ENCODE measurements around the gene SP1.

The SP1 gene

GRCh38 chr12:53378724-53379388 is 1.1 kb upstream of the SP1 start (continued):
- TF ChIP-seq ZNF518A (tag by site-specific recombination; conservative IDR thresholded peaks at IDR 0.05; ENCODE audit: low read depth) (peak; percentile 30; the same call in 1 of the 2 replicates), ZEB2 (tag by site-specific recombination; IDR thresholded peaks at IDR 0.05) (peak; percentile 61), ZNF580 (tag by site-specific recombination; IDR thresholded peaks at IDR 0.05) (0 out of 2 replicates have a peak, but pooled peaks have one; percentile 12), ZNF335 (tag by site-specific recombination; conservative IDR thresholded peaks at IDR 0.05) (peak; percentile 79), GLI4 (tag by site-specific recombination; IDR thresholded peaks at IDR 0.05) (no peak), WT1 (tag by site-specific recombination; IDR thresholded peaks at IDR 0.05) (peak; percentile 50), ZNF629 (tag by site-specific recombination; IDR thresholded peaks at IDR 0.05) (peak; percentile 68), INSM2 (tag by site-specific recombination; IDR thresholded peaks at IDR 0.05) (0 out of 2 replicates have a peak, but pooled peaks have one; percentile 44), GLIS1 (tag by site-specific recombination; IDR thresholded peaks at IDR 0.05) (peak; percentile 77; the same call in 1 of the 2 replicates), ZNF223 (tag by site-specific recombination; IDR thresholded peaks at IDR 0.05) (no peak), ZNF555 (tag by site-specific recombination; conservative IDR thresholded peaks at IDR 0.05) (no peak), ZNF248 (tag by site-specific recombination; IDR thresholded peaks at IDR 0.05) (no peak), SCRT2 (tag by site-specific recombination; IDR thresholded peaks at IDR 0.05) (peak; percentile 100), ZNF2 (tag by site-specific recombination; IDR thresholded peaks at IDR 0.05) (peak; percentile 89), ZNF514 (tag by site-specific recombination; IDR thresholded peaks at IDR 0.05) (no peak), ZNF623 (tag by site-specific recombination; IDR thresholded peaks at IDR 0.05) (no peak), ZNF645 (tag by site-specific recombination; IDR thresholded peaks at IDR 0.05) (no peak), KLF9 (tag by site-specific recombination; IDR thresholded peaks at IDR 0.05; ENCODE audit: low read depth) (0 out of 2 replicates have a peak, but pooled peaks have one; percentile 8), GLIS2 (tag by site-specific recombination; IDR thresholded peaks at IDR 0.05) (peak; percentile 53; the same call in 1 of the 2 replicates), GLI2 (tag by site-specific recombination; IDR thresholded peaks at IDR 0.05; ENCODE audit: borderline replicate concordance, low read depth) (no peak)
- TF ChIP-seq, protein P1, sequence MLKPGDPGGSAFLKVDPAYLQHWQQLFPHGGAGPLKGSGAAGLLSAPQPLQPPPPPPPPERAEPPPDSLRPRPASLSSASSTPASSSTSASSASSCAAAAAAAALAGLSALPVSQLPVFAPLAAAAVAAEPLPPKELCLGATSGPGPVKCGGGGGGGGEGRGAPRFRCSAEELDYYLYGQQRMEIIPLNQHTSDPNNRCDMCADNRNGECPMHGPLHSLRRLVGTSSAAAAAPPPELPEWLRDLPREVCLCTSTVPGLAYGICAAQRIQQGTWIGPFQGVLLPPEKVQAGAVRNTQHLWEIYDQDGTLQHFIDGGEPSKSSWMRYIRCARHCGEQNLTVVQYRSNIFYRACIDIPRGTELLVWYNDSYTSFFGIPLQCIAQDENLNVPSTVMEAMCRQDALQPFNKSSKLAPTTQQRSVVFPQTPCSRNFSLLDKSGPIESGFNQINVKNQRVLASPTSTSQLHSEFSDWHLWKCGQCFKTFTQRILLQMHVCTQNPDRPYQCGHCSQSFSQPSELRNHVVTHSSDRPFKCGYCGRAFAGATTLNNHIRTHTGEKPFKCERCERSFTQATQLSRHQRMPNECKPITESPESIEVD (tag by site-specific recombination; IDR thresholded peaks at IDR 0.05): 0 out of 2 replicates have a peak, but pooled peaks have one; percentile 7
- TF ChIP-seq, protein P2, sequence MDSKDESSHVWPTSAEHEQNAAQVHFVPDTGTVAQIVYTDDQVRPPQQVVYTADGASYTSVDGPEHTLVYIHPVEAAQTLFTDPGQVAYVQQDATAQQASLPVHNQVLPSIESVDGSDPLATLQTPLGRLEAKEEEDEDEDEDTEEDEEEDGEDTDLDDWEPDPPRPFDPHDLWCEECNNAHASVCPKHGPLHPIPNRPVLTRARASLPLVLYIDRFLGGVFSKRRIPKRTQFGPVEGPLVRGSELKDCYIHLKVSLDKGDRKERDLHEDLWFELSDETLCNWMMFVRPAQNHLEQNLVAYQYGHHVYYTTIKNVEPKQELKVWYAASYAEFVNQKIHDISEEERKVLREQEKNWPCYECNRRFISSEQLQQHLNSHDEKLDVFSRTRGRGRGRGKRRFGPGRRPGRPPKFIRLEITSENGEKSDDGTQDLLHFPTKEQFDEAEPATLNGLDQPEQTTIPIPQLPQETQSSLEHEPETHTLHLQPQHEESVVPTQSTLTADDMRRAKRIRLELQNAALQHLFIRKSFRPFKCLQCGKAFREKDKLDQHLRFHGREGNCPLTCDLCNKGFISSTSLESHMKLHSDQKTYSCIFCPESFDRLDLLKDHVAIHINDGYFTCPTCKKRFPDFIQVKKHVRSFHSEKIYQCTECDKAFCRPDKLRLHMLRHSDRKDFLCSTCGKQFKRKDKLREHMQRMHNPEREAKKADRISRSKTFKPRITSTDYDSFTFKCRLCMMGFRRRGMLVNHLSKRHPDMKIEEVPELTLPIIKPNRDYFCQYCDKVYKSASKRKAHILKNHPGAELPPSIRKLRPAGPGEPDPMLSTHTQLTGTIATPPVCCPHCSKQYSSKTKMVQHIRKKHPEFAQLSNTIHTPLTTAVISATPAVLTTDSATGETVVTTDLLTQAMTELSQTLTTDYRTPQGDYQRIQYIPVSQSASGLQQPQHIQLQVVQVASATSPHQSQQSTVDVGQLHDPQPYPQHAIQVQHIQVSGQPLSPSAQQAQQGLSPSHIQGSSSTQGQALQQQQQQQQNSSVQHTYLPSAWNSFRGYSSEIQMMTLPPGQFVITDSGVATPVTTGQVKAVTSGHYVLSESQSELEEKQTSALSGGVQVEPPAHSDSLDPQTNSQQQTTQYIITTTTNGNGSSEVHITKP (tag by site-specific recombination; IDR thresholded peaks at IDR 0.05): no peak
- TF ChIP-seq, protein P3, sequence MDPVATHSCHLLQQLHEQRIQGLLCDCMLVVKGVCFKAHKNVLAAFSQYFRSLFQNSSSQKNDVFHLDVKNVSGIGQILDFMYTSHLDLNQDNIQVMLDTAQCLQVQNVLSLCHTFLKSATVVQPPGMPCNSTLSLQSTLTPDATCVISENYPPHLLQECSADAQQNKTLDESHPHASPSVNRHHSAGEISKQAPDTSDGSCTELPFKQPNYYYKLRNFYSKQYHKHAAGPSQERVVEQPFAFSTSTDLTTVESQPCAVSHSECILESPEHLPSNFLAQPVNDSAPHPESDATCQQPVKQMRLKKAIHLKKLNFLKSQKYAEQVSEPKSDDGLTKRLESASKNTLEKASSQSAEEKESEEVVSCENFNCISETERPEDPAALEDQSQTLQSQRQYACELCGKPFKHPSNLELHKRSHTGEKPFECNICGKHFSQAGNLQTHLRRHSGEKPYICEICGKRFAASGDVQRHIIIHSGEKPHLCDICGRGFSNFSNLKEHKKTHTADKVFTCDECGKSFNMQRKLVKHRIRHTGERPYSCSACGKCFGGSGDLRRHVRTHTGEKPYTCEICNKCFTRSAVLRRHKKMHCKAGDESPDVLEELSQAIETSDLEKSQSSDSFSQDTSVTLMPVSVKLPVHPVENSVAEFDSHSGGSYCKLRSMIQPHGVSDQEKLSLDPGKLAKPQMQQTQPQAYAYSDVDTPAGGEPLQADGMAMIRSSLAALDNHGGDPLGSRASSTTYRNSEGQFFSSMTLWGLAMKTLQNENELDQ (tag by site-specific recombination; IDR thresholded peaks at IDR 0.05; ENCODE audit: low read depth): no peak

All from HEK293 (cell line).